Measurements from ENCODE around the gene FOXP1. TPM values are rescaled to one million over a fixed set of nuclear protein-coding genes. Genes with fewer than 3 reads are reported as not detected.

The FOXP1 gene
- total RNA-seq, 1 experiment from 2014 or later, result 58.4 TPM

DNA sequence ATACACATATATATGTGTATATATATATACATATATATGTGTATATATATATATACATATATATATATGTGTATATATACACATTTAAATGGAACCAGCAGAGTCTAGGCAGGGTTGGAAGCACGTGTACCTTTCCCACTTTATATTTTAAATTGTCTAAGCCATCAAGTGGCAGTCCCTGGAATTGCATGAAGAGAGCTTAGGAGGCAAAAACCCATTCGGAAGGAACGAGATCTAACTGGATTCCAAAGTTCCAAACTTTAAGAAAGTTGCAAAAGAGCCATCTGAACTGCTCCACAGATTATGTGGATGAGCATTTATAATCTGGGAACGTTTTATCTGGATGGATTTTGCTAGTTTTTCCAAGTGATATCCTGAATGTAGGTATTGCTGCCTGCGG is 186.5 kb downstream of the FOXP1 start:
- H3K4me1 ChIP-seq (ENCODE audit: insufficient read depth, low read length, poor library complexity, severe bottlenecking), result peaks cover 23% of the 10 kb centered on the region
- ChIA-PET CTCF (no interaction called here), POLR2A (ENCODE audit: low non-redundant PET) (no interaction called here)
- no peaks in the 10 kb centered on the region for H3K9me3 ChIP-seq (ENCODE audit: low read depth, low read length, poor library complexity, severe bottlenecking)
- H3K27me3 ChIP-seq (replicated peaks; ENCODE audit: insufficient read depth, low read depth, low read length, poor library complexity), result no peaks in the 10 kb centered on the region
- H3K27ac ChIP-seq (ENCODE audit: low read depth, low read length, poor library complexity, severe bottlenecking), result no peak overlapping the region
- intact Hi-C loops (cut with micrococcal nuclease; ENCODE audit: unreplicated experiment), result loop anchor here (5.0 to 10.0 kb wide), 2 partner anchors 172 to 190 kb away; no protein-coding TSS in a partner anchor
- no peaks in the 10 kb centered on the region for H3K36me3 ChIP-seq (ENCODE audit: insufficient read depth, low read length, poor library complexity, severe bottlenecking)
- no peak overlapping the region for H3K4me3 ChIP-seq (ENCODE audit: low read depth, low read length, poor library complexity, severe bottlenecking)
- BruUV-seq (replicated peaks), result no TSS peak
- peak; percentile 56 for DNase-seq (ENCODE audit: low spot score)
- TF ChIP-seq, protein P1, sequence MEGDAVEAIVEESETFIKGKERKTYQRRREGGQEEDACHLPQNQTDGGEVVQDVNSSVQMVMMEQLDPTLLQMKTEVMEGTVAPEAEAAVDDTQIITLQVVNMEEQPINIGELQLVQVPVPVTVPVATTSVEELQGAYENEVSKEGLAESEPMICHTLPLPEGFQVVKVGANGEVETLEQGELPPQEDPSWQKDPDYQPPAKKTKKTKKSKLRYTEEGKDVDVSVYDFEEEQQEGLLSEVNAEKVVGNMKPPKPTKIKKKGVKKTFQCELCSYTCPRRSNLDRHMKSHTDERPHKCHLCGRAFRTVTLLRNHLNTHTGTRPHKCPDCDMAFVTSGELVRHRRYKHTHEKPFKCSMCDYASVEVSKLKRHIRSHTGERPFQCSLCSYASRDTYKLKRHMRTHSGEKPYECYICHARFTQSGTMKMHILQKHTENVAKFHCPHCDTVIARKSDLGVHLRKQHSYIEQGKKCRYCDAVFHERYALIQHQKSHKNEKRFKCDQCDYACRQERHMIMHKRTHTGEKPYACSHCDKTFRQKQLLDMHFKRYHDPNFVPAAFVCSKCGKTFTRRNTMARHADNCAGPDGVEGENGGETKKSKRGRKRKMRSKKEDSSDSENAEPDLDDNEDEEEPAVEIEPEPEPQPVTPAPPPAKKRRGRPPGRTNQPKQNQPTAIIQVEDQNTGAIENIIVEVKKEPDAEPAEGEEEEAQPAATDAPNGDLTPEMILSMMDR (conservative IDR thresholded peaks at IDR 0.05; ENCODE audit: low read depth, low read length), result peak; percentile 46
- no peak for TF ChIP-seq EZH2 (IDR thresholded peaks at IDR 0.05; ENCODE audit: borderline replicate concordance, low read depth, low read length, poor library complexity, severe bottlenecking)

DNA sequence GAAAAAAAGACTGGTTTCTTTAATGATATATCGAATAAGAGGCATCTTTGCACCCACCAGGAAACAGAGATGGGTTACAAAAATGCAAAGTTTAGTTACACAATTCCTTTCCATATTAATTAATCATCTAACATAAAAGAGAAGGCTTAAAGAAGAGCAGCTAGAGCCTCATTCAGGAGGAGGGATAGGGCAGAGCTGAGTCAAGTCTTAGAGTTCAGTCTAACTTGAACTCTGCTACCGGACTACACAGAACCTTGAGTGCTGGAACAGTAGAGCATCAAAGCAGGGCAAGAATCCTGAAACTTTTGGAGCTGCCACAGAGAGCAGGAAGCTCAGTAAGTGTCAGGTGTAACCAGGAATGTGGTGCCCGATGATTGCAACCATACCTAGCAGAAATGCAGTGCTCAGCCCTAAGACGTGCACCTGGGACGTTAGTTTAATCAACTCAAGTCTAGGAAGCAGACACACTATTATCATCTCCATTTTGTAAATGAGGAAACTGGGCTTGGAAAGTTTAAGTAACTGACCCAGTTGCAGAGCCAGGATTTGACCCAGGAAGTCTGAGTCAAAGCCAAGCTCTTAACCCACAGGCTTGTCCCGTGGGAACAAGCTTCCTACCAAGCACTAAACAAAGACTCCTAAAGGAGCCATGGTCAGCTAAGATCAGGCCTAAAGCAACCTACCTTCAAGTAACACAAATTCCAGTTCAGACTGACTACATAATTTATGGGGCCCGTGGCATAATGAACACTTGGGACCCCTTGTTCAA is 187.4 kb downstream of the FOXP1 start:
- Histone ChIP-seq H3K27ac (ENCODE audit: low read depth, low read length, poor library complexity, severe bottlenecking) (no peak overlapping the region), H3K27me3 (replicated peaks; ENCODE audit: insufficient read depth, low read depth, low read length, poor library complexity) (no peaks in the 10 kb centered on the region), H3K9me3 (ENCODE audit: low read depth, low read length, poor library complexity, severe bottlenecking) (no peaks in the 10 kb centered on the region), H3K4me3 (ENCODE audit: low read depth, low read length, poor library complexity, severe bottlenecking) (no peak overlapping the region), H3K4me1 (ENCODE audit: insufficient read depth, low read length, poor library complexity, severe bottlenecking) (peaks cover 25% of the 10 kb centered on the region), H3K36me3 (ENCODE audit: insufficient read depth, low read length, poor library complexity, severe bottlenecking) (no peaks in the 10 kb centered on the region)
- CTCF ChIA-PET, result no interaction called here
- no peak for DNase-seq (ENCODE audit: low spot score)
- intact Hi-C loops (cut with micrococcal nuclease; ENCODE audit: unreplicated experiment), result loop anchor here (5.0 to 10.0 kb wide), 2 partner anchors 171 to 191 kb away; no protein-coding TSS in a partner anchor
- no TSS peak for BruUV-seq (replicated peaks)
- POLR2A ChIA-PET (ENCODE audit: low non-redundant PET), result no interaction called here
- TF ChIP-seq, protein P1 (conservative IDR thresholded peaks at IDR 0.05; ENCODE audit: low read depth, low read length), result no peak
- TF ChIP-seq EZH2 (IDR thresholded peaks at IDR 0.05; ENCODE audit: borderline replicate concordance, low read depth, low read length, poor library complexity, severe bottlenecking), result no peak

DNA sequence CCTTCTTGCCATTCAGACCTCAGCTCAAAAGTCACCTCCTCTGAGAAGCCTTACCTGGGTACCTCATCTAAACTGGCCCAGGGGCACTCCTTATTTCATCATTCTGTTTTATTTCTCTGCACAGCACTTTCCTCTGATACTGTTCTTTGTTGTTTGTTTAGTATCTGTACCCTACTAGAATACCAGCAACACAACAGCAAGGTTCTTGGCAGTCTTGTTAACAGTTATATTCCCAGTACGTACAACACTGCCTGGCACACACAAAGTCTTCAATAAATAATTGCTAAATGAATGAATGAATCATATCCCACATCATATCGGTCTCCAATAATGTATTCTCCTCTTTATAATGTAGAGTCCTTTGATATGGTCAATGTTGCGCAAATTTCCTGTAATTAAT is 188.1 kb downstream of the FOXP1 start:
- Histone ChIP-seq H3K36me3 (ENCODE audit: insufficient read depth, low read length, poor library complexity, severe bottlenecking) (no peaks in the 10 kb centered on the region), H3K27me3 (replicated peaks; ENCODE audit: insufficient read depth, low read depth, low read length, poor library complexity) (no peaks in the 10 kb centered on the region), H3K4me3 (ENCODE audit: low read depth, low read length, poor library complexity, severe bottlenecking) (no peak overlapping the region), H3K27ac (ENCODE audit: low read depth, low read length, poor library complexity, severe bottlenecking) (no peak overlapping the region), H3K9me3 (ENCODE audit: low read depth, low read length, poor library complexity, severe bottlenecking) (no peaks in the 10 kb centered on the region), H3K4me1 (ENCODE audit: insufficient read depth, low read length, poor library complexity, severe bottlenecking) (peaks cover 26% of the 10 kb centered on the region)
- peak; percentile 9 for DNase-seq (ENCODE audit: low spot score)
- ChIA-PET POLR2A (ENCODE audit: low non-redundant PET) (no interaction called here), CTCF (no interaction called here)
- TF ChIP-seq EZH2 (IDR thresholded peaks at IDR 0.05; ENCODE audit: borderline replicate concordance, low read depth, low read length, poor library complexity, severe bottlenecking), result no peak
- TF ChIP-seq, protein P1 (conservative IDR thresholded peaks at IDR 0.05; ENCODE audit: low read depth, low read length), result no peak
- intact Hi-C loops (cut with micrococcal nuclease; ENCODE audit: unreplicated experiment), result loop anchor here (5.0 to 10.0 kb wide), 2 partner anchors 171 to 192 kb away; no protein-coding TSS in a partner anchor
- no TSS peak for BruUV-seq (replicated peaks)
